RCC 7860 (cell line): Measurements from ENCODE around the gene HS2ST1.
A peak's percentile ranks its signal among the peaks of the same experiment; 100 is the strongest.

ENCODE experiments used
- DNase-seq: peaks from one replicate; pipeline ENCODE4 v3.0.0-alpha.2; 2015; ENCODE audit warnings: low spot score
- FAIRE-seq: peaks from 2 replicates; lab custom pipeline; 2012; peaks lifted over from hg19 to GRCh38; lab: Jason Lieb, UNC

Gene HS2ST1

GRCh38 chr1:87132284-87132870 is 217.9 kb downstream of the HS2ST1 start:
- DNase-seq, result no peak
- FAIRE-seq, result no peak

GRCh38 chr1:87134061-87134460 is 219.6 kb downstream of the HS2ST1 start:
- FAIRE-seq (no peak), DNase-seq (no peak)

GRCh38 chr1:87134625-87135328 is 220.3 kb downstream of the HS2ST1 start:
- FAIRE-seq (no peak), DNase-seq (no peak)

- no peak for DNase-seq
- no peak for FAIRE-seq
These were observed 220.9 kb downstream of the HS2ST1 start for GRCh38 chr1:87135329-87135712.

GRCh38 chr1:87136607-87137341 is 222.3 kb downstream of the HS2ST1 start:
- FAIRE-seq, result no peak
- DNase-seq, result no peak

GRCh38 chr1:87137342-87137739 is 222.9 kb downstream of the HS2ST1 start:
- DNase-seq, result no peak
- no peak for FAIRE-seq

GRCh38 chr1:87140831-87141540 is 226.6 kb downstream of the HS2ST1 start:
- peak; percentile 62 for DNase-seq
- no peak for FAIRE-seq

GRCh38 chr1:87141556-87141955 is 227.1 kb downstream of the HS2ST1 start:
- no peak for DNase-seq
- FAIRE-seq, result no peak

- no peak for FAIRE-seq
These were observed 229.1 kb downstream of the HS2ST1 start for GRCh38 chr1:87143413-87144135.

GRCh38 chr1:87144316-87144895 is 230.0 kb downstream of the HS2ST1 start:
- FAIRE-seq (no peak), DNase-seq (no peak)

More at GRCh38 chr1:87143413-87144135, 229.1 kb downstream of the HS2ST1 start:
- DNase-seq, result no peak

- FAIRE-seq (no peak), DNase-seq (no peak)
These were observed 230.5 kb downstream of the HS2ST1 start for GRCh38 chr1:87144981-87145380.

GRCh38 chr1:87146538-87146937 is 232.1 kb downstream of the HS2ST1 start:
- FAIRE-seq, result no peak
- no peak for DNase-seq

GRCh38 chr1:87146986-87147385 is 232.6 kb downstream of the HS2ST1 start:
- DNase-seq, result no peak

GRCh38 chr1:87147851-87148250 is 233.4 kb downstream of the HS2ST1 start:
- FAIRE-seq, result no peak
- DNase-seq, result no peak

More at GRCh38 chr1:87146986-87147385, 232.6 kb downstream of the HS2ST1 start:
- no peak for FAIRE-seq

- no peak for DNase-seq
- FAIRE-seq, result no peak
These were observed 234.2 kb downstream of the HS2ST1 start for GRCh38 chr1:87148661-87149060.

GRCh38 chr1:87149241-87150041 is 235.0 kb downstream of the HS2ST1 start:
- no peak for FAIRE-seq
- no peak for DNase-seq

- FAIRE-seq (no peak), DNase-seq (no peak)
These were observed 235.7 kb downstream of the HS2ST1 start for GRCh38 chr1:87150143-87150542.

- FAIRE-seq (no peak), DNase-seq (no peak)
These were observed 237.3 kb downstream of the HS2ST1 start for GRCh38 chr1:87151500-87152421.
